GM12878 (cell line): ENCODE data around the gene PARP16. TPM values are rescaled to one million over a fixed set of nuclear protein-coding genes. Genes with fewer than 3 reads are reported as not detected.

Experiments
- ATAC-seq: fragments of 200-7000 bp; cut with Tn5 transposase; 3 replicates; pipeline ENCODE4 v1.9.1; 2020; ENCODE audit warnings: mild to moderate bottlenecking, moderate library complexity
- BruUV-seq: library from RNA; stranded (reverse); fragments of 400-500 nt; replicated peaks from 2 replicates; lab custom pipeline; 2021; lab: Mats Ljungman, UMichigan
- CTCF ChIA-PET: fragments of 300-600 bp; sonication (Branson Sonifier 250); formaldehyde crosslinking; extraction: SDS; loops from one replicate; lab custom pipeline; 2021; ENCODE audit warnings: inconsistent platforms; lab: Yijun Ruan, JAX
- POLR2A ChIA-PET: fragments of 350-600 bp; formaldehyde crosslinking; extraction: SDS; loops from one replicate; lab custom pipeline; 2021; ENCODE audit warnings: inconsistent platforms; lab: Charles Lee
- RAD21 ChIA-PET: fragments of 300-600 bp; sonication (Branson Sonifier 250); formaldehyde crosslinking; loops from one replicate; lab custom pipeline; 2023; ENCODE audit warnings: antibody characterized with exemption; ENCODE audit not compliant: unreplicated experiment; lab: Charles Lee
- SMC1A ChIA-PET: fragments of 300-600 bp; sonication (Branson Sonifier 250); formaldehyde crosslinking; loops from one replicate; lab custom pipeline; 2023; ENCODE audit not compliant: unreplicated experiment, uncharacterized antibody; lab: Charles Lee
- DNase-seq: peaks from one replicate; pipeline ENCODE4 v3.0.0-alpha.2; 2011; ENCODE audit warnings: low read depth, low spot score
- FAIRE-seq: peaks from 3 replicates; lab custom pipeline; 2011; peaks lifted over from hg19 to GRCh38; lab: Jason Lieb, UNC
- H2AFZ ChIP-seq: 2 replicates; pipeline ENCODE4 v1.6.0; 2011; ENCODE audit warnings: low read depth, low read length, control low read depth; ENCODE audit not compliant: control insufficient read depth
- H3K27ac ChIP-seq: 2 replicates; pipeline ENCODE4 v1.5.1; 2011; ENCODE audit warnings: control low read depth; ENCODE audit not compliant: control insufficient read depth, insufficient read depth
- H3K27me3 ChIP-seq, 2 experiments: replicated peaks in 1 of 2; 2 replicates each; pipeline versions ENCODE4 v1.6.0 to v1.6.1; 2011; ENCODE audit warnings: low read length in 1 of 2; ENCODE audit not compliant: control insufficient read depth in 2 of 2, insufficient read depth in 2 of 2
- H3K36me3 ChIP-seq, 2 experiments: 2 replicates each; pipeline ENCODE4 v1.5.1; 2011; ENCODE audit warnings: low read length in 1 of 2; ENCODE audit not compliant: control insufficient read depth in 2 of 2, insufficient read depth in 2 of 2
- H3K4me1 ChIP-seq: 2 replicates; pipeline ENCODE4 v1.6.1; 2011; ENCODE audit warnings: mild to moderate bottlenecking, low read length, moderate library complexity, mixed read lengths; ENCODE audit not compliant: control insufficient read depth, insufficient read depth
- H3K4me2 ChIP-seq: 2 replicates; pipeline ENCODE4 v1.6.0; 2011; ENCODE audit warnings: control low read depth; ENCODE audit not compliant: control insufficient read depth, insufficient read depth
- H3K4me3 ChIP-seq: fragments of 200-600 bp; sonication (generic); 2 replicates; pipeline ENCODE4 v1.5.1; 2016
- H3K79me2 ChIP-seq: 2 replicates; pipeline ENCODE4 v1.6.0; 2011; ENCODE audit warnings: low read length; ENCODE audit not compliant: control insufficient read depth, insufficient read depth
- H3K9ac ChIP-seq: 2 replicates; pipeline ENCODE4 v1.8.0; 2011; ENCODE audit warnings: low read length, control low read depth, mixed read lengths; ENCODE audit not compliant: control insufficient read depth, insufficient read depth
- H3K9me3 ChIP-seq: replicated peaks from 3 replicates; pipeline ENCODE4 v1.5.1; 2011; ENCODE audit warnings: mild to moderate bottlenecking, low read length; ENCODE audit not compliant: control insufficient read depth, insufficient read depth
- H4K20me1 ChIP-seq: 2 replicates; pipeline ENCODE4 v1.6.0; 2011; ENCODE audit not compliant: control insufficient read depth, insufficient read depth
- FOXM1 ChIP-seq: IDR thresholded peaks from 2 replicates; pipeline ENCODE4 v1.6.1; 2012; ENCODE audit warnings: low read depth, mild to moderate bottlenecking, inconsistent platforms, low read length, moderate library complexity
- KDM1A ChIP-seq: fragments of 200-600 bp; sonication (generic); IDR thresholded peaks from 2 replicates; pipeline ENCODE4 v1.6.1; 2016; ENCODE audit warnings: borderline replicate concordance
- RELA ChIP-seq: fragments of 450-650 bp; IDR thresholded peaks from 2 replicates; pipeline ENCODE4 v1.8.0; 2014; ENCODE audit warnings: borderline replicate concordance; ENCODE audit not compliant: partially characterized antibody
- REST ChIP-seq: IDR thresholded peaks from 2 replicates; pipeline ENCODE4 v1.6.1; 2012; ENCODE audit warnings: mild to moderate bottlenecking, low read depth, low read length
- SIN3A ChIP-seq: IDR thresholded peaks from 2 replicates; pipeline ENCODE4 v1.6.1; 2012; ENCODE audit warnings: low read depth, low read length, improper control_type of control experiment
- SP1 ChIP-seq: IDR thresholded peaks from one replicate; pipeline ENCODE4 v1.6.1; 2011; ENCODE audit warnings: low read depth, low read length
- SUZ12 ChIP-seq: fragments of 200-600 bp; sonication (generic); IDR thresholded peaks from one replicate; pipeline ENCODE4 v1.6.1; 2018; ENCODE audit warnings: antibody characterized with exemption, mild to moderate bottlenecking; ENCODE audit not compliant: unreplicated experiment
- WGBS: methylation state at CpG from one replicate; pipeline ENCODE4 v1.1.6; 2016; ENCODE audit warnings: low lambda C conversion rate; ENCODE audit not compliant: insufficient replicate concordance, insufficient coverage; ENCODE audit errors: missing lambda C conversion rate; 5-methylcytosine and 5-hydroxymethylcytosine counted together
- in situ Hi-C: fragments of 300-500 bp; cut with MboI; formaldehyde crosslinking; loops from 9 replicates; pipeline ENCODE4 v1.14.3; 2018; ENCODE audit warnings: mixed read lengths
- intact Hi-C: fragments of 100-400 bp; cut with micrococcal nuclease; formaldehyde crosslinking; loops from one replicate; pipeline ENCODE4 v1.14.2; 2022; ENCODE audit not compliant: unreplicated experiment
- polyA plus RNA-seq, 11 experiments: library from polyadenylated mRNA; depleted of rRNA in 4 of 11; unstranded in 6 of 11; stranded (reverse) in 5 of 11; fragments of >200 nt; fragmentation: Nextera tagmentation in 4 of 11; fragmentation: Illumina TruSeq in 1 of 11; extraction: Ambion mirVana in 4 of 11; extraction: Trizol in 1 of 11; gene quantifications; 1 replicate in 1 of 11; 2 replicates in 10 of 11; pipeline versions ENCODE4 v1.2.1 to v1.2.3, GENCODE V29; 2011 to 2016; ENCODE audit warnings: inconsistent platforms in 2 of 11, missing spikeins in 2 of 11, low read depth in 1 of 11
- total RNA-seq, 4 experiments: library from RNA; depleted of rRNA in 3 of 4; stranded (reverse); fragments of >200 nt in 3 of 4; fragmentation: Illumina TruSeq in 1 of 4; extraction: Trizol in 1 of 4; gene quantifications; 2 replicates each; pipeline versions ENCODE4 v1.2.1 to v1.2.3, GENCODE V29; 2013 to 2021

PARP16 gene
- total and polyA plus RNA-seq, 10 of the 15 experiments (the other 5 are each of a cell fraction or from before 2014, with no cell fraction given): 4.9 to 15.7 (median 9.9) TPM

- no peak for TF ChIP-seq RELA
- no peak for TF ChIP-seq SIN3A
- TF ChIP-seq KDM1A: no peak
- no peak for TF ChIP-seq SUZ12
- no peak for TF ChIP-seq FOXM1
- TF ChIP-seq, all 136 proteins: peak for 0
Measured at GRCh38 chr15:65331811-65332210, 45.1 kb upstream of the PARP16 start (continued).

- DNase-seq: no peak
- Histone ChIP-seq H3K9ac (no peak overlapping the region), H4K20me1 (no peaks in the 10 kb centered on the region), H2AFZ (no peak overlapping the region), H3K4me1 (no peaks in the 10 kb centered on the region), H3K36me3 (no peaks in the 10 kb centered on the region), H3K79me2 (no peaks in the 10 kb centered on the region), H3K4me2 (no peak overlapping the region), H3K27ac (no peak overlapping the region), H3K9me3 (no peaks in the 10 kb centered on the region), H3K27me3 (no peaks in the 10 kb centered on the region; a peak in 1 of 4 replicates), H3K4me3 (no peak overlapping the region)
- ChIA-PET POLR2A (no interaction called here), CTCF (interaction anchor here (0.6 to 1.9 kb wide), 3 partner anchors 10 to 292 kb away, joined by 3 to 8 read pairs (median 3); no protein-coding TSS in a partner anchor), RAD21 (no interaction called here), SMC1A (no interaction called here)
- 55% methylated on average over 22 of the region's 22 CpGs for WGBS
- no peak for FAIRE-seq
- no TSS peak for BruUV-seq
- TF ChIP-seq SP1: no peak
- peak; percentile 68; the same call in 1 of the 2 replicates for TF ChIP-seq REST
- intact Hi-C loops: no loop called here
- ATAC-seq: no peak
- in situ Hi-C loops: no loop called here
Measured at GRCh38 chr15:65330934-65331645, 44.4 kb upstream of the PARP16 start.
